ENCODE data around the gene COL27A1.

Gene COL27A1

GRCh38 chr9:114247077-114247476 is 91.7 kb downstream of the COL27A1 start:
- DNase-seq (ENCODE audit: low spot score) = no peak

DNA sequence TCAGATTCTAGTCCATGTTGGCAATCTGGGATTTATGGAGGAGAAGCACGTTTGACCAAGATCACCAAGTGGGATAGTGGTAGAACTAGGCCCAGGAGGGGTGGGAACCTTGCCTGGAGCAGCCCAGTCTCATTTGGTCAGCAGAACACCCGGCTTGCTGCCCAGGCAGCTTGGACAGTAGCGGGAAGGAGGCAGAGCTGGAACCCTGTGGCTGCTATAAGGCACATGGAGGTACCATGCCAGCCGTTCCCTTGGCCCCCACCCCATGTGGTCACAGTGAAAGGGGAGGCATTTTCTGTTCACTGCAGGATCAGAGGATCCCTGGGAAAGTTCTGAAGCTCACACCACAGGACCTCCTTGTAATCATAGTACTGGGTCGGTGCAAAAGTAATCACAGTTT is 92.2 kb downstream of the COL27A1 start:
- DNase-seq (ENCODE audit: low spot score) = no peak

- DNase-seq (ENCODE audit: low spot score) = no peak
Measured at GRCh38 chr9:114248299-114248707, 93.0 kb downstream of the COL27A1 start.

DNA sequence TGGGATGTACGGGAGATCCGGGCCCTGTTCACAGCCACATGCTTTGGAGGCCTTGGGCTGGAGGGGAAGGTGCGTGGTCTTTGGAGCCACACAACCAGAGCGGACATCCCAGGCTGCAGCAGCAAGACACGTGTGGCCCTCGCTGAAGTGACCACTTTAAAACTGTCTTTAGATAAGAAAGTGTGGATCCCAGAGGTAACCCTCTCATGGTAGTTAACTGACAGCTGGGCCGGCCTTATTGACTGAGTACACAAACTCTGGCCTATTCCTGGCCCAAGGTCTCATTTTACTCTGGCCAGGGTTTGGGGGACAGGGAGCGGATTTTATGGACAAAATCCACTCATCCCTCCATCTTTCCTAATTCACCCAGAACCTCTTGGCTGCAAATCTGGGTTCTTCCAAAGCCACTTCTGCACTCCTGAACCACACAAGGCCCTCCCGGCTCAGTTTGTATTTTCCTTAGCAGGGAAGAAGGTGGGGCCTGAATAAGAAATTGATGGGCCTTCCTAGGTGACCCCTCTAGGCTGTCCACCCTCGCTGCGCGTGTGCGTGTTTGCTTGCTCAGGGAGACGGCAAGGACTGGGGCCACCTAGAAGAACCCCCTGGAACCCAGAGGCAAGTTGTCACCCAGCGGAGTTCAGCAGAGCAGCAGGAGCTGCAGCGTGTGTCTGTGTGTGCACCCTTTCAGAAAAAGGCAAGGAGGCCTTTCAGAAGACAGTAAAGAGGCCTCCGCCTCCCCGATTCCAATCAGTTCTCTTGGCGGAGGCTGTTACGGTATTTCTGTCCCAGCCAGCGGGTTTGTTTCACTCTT is 94.3 kb downstream of the COL27A1 start:
- DNase-seq (ENCODE audit: low spot score) = no peak

DNA sequence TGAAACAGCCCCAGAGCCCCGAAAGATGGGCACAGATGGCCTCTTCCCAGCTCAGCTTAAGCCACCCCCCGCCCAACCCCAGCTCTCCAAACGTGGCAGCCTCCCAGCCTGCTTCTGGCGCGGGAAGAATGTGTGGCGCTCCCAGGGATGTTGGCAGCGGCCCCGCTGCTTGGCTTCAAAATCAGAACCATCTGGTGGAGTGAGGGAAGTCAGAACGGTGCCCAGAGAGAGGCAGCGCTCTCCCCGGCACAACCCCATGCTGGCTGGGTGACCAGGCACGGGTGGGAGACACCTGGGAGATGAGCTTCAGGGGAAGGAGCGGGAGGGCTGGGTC is 94.9 kb downstream of the COL27A1 start:
- no peak for DNase-seq (ENCODE audit: low spot score)

GRCh38 chr9:114250648-114251047 is 95.3 kb downstream of the COL27A1 start:
- no peak for DNase-seq (ENCODE audit: low spot score)

GRCh38 chr9:114252394-114252793 is 97.1 kb downstream of the COL27A1 start:
- no peak for DNase-seq (ENCODE audit: low spot score)

- DNase-seq (ENCODE audit: low spot score) = no peak
Measured at GRCh38 chr9:114256827-114257328, 101.5 kb downstream of the COL27A1 start.

DNA sequence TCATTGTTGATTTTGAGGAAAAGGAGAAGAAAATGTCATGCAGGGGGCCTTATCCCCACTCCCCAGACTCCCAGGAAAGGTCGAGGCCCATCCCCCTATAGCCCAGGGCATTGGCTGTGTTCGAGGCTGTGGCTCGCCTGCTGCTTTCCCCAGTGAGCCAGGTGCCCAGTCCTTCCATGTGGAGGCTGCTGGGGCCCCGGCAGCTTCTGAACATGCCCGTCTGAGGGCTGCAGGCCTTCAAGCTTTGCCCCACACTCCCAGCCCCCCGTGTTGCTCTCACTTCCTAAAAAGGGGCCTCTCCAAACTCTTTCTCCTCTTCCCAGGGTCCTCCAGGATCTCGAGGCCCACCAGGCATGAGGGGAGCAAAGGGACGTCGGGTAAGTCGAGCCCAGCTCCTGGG is 102.9 kb downstream of the COL27A1 start:
- DNase-seq (ENCODE audit: low spot score) = no peak

DNA sequence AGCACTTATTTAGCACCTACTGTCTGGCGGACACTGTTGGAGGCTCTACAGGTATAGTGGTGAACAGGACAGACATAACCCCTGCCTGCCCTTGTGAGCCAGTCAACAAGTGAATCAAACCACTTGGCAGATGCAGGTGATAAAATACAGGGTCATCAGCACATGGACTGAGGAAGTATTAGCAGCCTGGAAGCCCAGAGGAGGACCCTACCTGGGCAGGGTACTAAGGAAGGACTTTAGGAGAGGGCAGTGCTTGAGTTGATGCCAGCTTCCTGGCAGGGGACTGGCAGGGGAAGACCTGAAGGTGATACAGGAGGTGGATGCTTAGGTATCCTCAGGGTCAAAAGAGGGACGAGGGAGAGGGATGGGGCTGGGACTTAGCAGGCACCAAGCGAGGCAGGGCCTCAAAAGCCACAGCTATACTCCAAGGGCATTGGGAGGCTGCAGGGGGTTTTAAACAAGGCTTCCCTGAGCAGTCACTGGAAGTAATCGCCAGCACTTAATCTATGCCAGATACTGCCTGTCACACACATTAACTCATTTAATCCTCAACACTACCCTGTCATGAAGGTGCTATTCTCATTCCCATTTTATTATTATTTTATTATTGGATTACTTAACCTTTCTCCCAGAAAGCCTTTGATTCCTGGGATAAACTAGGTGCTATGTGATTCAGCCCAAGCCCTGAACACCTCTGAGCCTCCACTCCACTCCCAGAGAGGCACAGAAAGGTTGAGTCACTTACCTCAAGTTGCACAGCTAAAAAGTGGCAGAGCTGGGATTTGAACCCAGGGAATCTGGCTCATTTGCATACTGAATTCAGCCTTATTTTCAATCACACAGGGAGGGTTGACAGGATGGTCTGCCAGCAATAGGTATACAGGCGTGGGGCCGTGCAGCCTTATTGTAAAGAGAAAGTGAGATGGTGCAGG is 103.8 kb downstream of the COL27A1 start:
- DNase-seq (ENCODE audit: low spot score) = no peak

- no peak for DNase-seq (ENCODE audit: low spot score)
Measured at GRCh38 chr9:114259798-114260523, 104.6 kb downstream of the COL27A1 start.

DNA sequence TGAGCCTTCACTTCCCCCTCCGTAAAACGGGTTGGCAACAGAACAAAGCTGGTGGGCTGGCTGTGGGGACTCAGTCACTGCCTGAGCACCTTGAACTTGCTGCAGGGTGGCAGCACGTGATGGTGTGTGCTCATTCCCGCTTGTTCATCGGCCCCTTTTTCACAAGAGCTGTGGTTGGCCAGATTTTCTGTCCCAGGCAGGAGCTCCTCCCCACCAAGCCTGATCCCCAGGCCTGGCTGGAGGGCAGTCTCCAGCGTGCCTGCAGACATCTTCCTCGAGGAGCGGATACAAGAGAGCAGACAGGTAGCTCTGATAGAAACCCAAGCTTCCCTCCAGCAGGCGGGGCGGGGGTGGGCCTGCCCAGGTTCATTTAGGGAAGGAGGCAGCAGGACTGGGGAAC is 105.7 kb downstream of the COL27A1 start:
- DNase-seq (ENCODE audit: low spot score) = no peak

DNA sequence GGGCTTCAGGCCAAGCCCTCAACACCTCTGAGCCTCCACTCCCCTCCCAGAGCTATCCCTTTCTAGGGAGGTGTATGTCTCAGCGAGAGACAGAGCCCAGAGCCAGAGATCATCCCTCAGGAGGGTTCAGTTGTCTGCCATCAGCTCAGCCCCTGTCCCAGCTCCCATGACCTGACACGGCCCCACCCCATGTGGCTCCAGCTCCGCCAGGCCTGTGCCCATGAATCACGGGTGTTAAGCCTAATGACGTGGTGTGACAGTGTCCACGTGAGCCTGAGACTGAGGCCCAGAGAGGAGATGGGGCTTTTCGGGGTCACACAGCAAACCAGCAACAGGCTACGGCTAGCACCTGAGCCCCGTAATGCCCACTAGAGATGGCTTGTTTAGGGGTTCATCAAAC is 106.7 kb downstream of the COL27A1 start:
- DNase-seq (ENCODE audit: low spot score) = no peak

GRCh38 chr9:114263853-114264510 is 108.6 kb downstream of the COL27A1 start:
- no peak for DNase-seq (ENCODE audit: low spot score)

DNA sequence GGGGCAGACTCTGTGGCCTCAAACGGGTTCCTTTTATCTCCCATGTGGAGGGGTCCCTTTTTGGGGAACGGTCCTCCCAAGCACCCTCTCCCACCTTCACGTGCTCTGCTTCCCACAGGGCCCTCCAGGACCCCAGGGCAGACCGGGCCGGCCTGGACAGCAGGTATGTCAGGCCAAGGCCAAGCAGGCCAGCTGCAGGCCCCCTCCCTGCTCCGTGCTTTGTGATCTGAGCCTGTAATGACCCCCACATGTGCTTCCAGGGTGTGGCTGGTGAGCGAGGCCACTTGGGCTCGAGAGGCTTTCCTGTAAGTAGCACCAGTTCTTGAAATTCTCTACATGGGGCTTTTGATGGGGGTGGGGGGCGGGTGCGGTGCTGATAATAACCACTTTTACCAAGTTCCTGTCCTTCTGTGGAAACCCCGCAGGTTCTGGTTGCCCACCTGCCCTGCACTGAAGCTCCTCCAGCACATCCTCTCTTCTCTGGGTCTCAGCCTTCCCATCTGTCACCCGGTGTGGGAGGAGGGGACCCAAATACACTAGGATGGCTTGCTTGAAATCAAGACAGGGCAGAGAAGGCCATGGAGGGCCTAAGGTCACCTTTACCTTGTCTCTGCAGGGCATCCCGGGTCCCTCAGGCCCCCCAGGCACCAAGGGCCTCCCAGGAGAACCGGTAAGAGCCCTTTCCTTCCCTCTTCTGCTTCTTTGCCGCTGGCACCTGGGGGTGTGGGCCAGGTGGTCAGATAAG is 109.6 kb downstream of the COL27A1 start:
- DNase-seq (ENCODE audit: low spot score) = no peak

GRCh38 chr9:114266969-114267368 is 111.6 kb downstream of the COL27A1 start:
- DNase-seq (ENCODE audit: low spot score) = no peak

GRCh38 chr9:114269023-114269422 is 113.7 kb downstream of the COL27A1 start:
- DNase-seq (ENCODE audit: low spot score) = no peak

- DNase-seq (ENCODE audit: low spot score) = no peak
Measured at GRCh38 chr9:114270120-114270975, 115.0 kb downstream of the COL27A1 start.

DNA sequence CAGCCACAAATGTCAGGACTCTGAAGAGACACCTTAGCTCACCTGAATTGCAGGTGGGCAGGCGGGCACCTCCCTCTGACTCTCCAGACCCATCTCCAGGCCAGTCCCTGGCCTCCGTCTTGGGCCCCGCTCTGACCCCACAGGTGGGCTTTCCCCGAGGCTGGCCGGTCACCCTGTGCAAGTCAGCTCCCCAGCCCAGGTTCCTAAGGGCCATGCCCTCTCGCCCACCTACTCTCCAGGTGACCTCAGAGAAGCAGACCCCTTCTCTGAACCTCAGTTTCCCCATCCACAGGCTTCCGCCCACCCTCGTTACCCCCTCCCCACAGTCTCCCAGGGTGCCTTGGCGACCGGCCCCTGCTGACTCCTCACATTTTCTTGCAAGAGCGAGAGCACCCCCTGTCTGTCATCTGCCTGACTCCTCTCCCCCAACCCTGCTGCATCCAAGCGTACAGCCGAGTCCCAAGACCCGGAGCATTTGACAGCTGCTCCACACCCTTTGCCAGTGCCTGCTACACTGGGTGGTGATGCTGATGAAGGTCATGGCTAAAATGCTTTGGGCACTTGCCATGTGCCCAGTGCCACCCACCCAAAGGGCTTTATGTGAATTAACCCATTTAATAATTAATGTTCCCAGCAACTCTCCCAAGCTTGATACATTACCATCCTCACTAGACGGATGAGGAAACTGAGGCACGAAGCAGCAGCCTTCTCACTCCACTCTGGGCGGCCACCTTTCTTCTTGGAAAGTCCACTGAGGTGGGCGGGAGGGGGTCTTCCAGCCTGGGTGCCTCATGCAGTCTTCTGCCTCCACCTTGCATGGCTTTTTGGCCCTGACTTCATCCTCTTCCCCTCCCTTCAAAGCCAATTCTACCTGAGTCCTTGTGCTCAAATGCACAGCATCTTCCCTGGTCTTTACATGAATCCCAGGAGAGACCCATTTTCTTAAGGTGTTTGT is 116.5 kb downstream of the COL27A1 start:
- DNase-seq (ENCODE audit: low spot score) = no peak
